SK-N-SH treated with all-trans-retinoic acid at 6 μM for 48 hours (cell line): ENCODE data around the gene PRR12.
A peak's percentile ranks its signal among the peaks of the same experiment; 100 is the strongest.

Source experiments
- ATAC-seq: fragments of 200-7000 bp; cut with Tn5 transposase; 3 replicates; pipeline ENCODE4 v1.9.1; 2020; ENCODE audit warnings: mild to moderate bottlenecking, moderate library complexity
- ARNTL ChIP-seq: fragments of 450-650 bp; formaldehyde crosslinking; IDR thresholded peaks from 2 replicates; pipeline ENCODE4 v1.5.0; 2020; ENCODE audit warnings: low read depth, mild to moderate bottlenecking, moderate library complexity, borderline replicate concordance
- BACH2 ChIP-seq: fragments of 250-450 bp; sonication (Bioruptor Pico); IDR thresholded peaks from 2 replicates; pipeline ENCODE4 v1.9.0; 2021; ENCODE audit warnings: mild to moderate bottlenecking, borderline replicate concordance
- CREB5 ChIP-seq: fragments of 250-450 bp; sonication (Bioruptor Pico); IDR thresholded peaks from 2 replicates; pipeline ENCODE4 v1.5.1; 2020; ENCODE audit warnings: low read depth, mild to moderate bottlenecking, moderate library complexity
- CSDC2 ChIP-seq: fragments of 250-450 bp; sonication (Bioruptor Pico); IDR thresholded peaks from 2 replicates; pipeline ENCODE4 v1.5.0; 2020; ENCODE audit warnings: mild to moderate bottlenecking, moderate library complexity
- CSRNP3 ChIP-seq: fragments of 250-450 bp; sonication (Bioruptor Pico); IDR thresholded peaks from 2 replicates; pipeline ENCODE4 v1.5.1; 2021; ENCODE audit warnings: mild to moderate bottlenecking, moderate library complexity
- ESRRG ChIP-seq: fragments of 250-450 bp; sonication (Bioruptor Pico); IDR thresholded peaks from 2 replicates; pipeline ENCODE4 v1.6.1; 2021; ENCODE audit warnings: mild to moderate bottlenecking
- GLIS3 ChIP-seq: fragments of 250-450 bp; sonication (Bioruptor Pico); IDR thresholded peaks from 2 replicates; pipeline ENCODE4 v1.5.0; 2020; ENCODE audit warnings: mild to moderate bottlenecking, moderate library complexity
- ISL1 ChIP-seq: fragments of 250-450 bp; sonication (Bioruptor Pico); IDR thresholded peaks from 2 replicates; pipeline ENCODE4 v2.1.2; 2022; ENCODE audit warnings: mild to moderate bottlenecking, moderate library complexity
- OSR1 ChIP-seq: fragments of 250-450 bp; sonication (Bioruptor Pico); IDR thresholded peaks from 2 replicates; pipeline ENCODE4 v1.8.0; 2022; ENCODE audit warnings: moderate library complexity, mild to moderate bottlenecking, inconsistent platforms
- PATZ1 ChIP-seq: fragments of 250-450 bp; sonication (Bioruptor Pico); IDR thresholded peaks from 2 replicates; pipeline ENCODE4 v1.8.0; 2020; ENCODE audit warnings: mild to moderate bottlenecking, moderate library complexity, borderline replicate concordance
- POU6F1 ChIP-seq: fragments of 250-450 bp; sonication (Bioruptor Pico); IDR thresholded peaks from 2 replicates; pipeline ENCODE4 v1.8.0; 2021; ENCODE audit warnings: low read depth, mild to moderate bottlenecking, moderate library complexity, borderline replicate concordance
- PPARA ChIP-seq: fragments of 250-450 bp; sonication (Bioruptor Pico); IDR thresholded peaks from 2 replicates; pipeline ENCODE4 v1.5.0; 2020; ENCODE audit warnings: mild to moderate bottlenecking, borderline replicate concordance
- RARB ChIP-seq: fragments of 250-450 bp; sonication (Bioruptor Pico); IDR thresholded peaks from 2 replicates; pipeline ENCODE4 v1.8.0; 2021; ENCODE audit warnings: mild to moderate bottlenecking, moderate library complexity
- TCF4 ChIP-seq: fragments of 250-450 bp; sonication (Bioruptor Pico); IDR thresholded peaks from 2 replicates; pipeline ENCODE4 v1.8.0; 2021; ENCODE audit warnings: mild to moderate bottlenecking, moderate library complexity, borderline replicate concordance
- TOX ChIP-seq: fragments of 250-450 bp; sonication (Bioruptor Pico); IDR thresholded peaks from 2 replicates; pipeline ENCODE4 v1.8.0; 2021; ENCODE audit warnings: mild to moderate bottlenecking, moderate library complexity, borderline replicate concordance
- TSHZ2 ChIP-seq: fragments of 250-450 bp; sonication (Bioruptor Pico); IDR thresholded peaks from 2 replicates; pipeline ENCODE4 v1.5.0; 2020; ENCODE audit warnings: mild to moderate bottlenecking, moderate library complexity
- ZC3H10 ChIP-seq: fragments of 250-450 bp; sonication (Bioruptor Pico); IDR thresholded peaks from 2 replicates; pipeline ENCODE4 v1.5.1; 2021; ENCODE audit warnings: mild to moderate bottlenecking, moderate library complexity
- ZFP3 ChIP-seq: fragments of 250-450 bp; sonication (Bioruptor Pico); IDR thresholded peaks from 2 replicates; pipeline ENCODE4 v1.5.0; 2020; ENCODE audit warnings: mild to moderate bottlenecking, moderate library complexity
- ZFP30 ChIP-seq: fragments of 450-650 bp; formaldehyde crosslinking; IDR thresholded peaks from 2 replicates; pipeline ENCODE4 v1.5.0; 2022; ENCODE audit warnings: mild to moderate bottlenecking, moderate library complexity
- ZNF565 ChIP-seq: fragments of 450-650 bp; formaldehyde crosslinking; conservative IDR thresholded peaks from 2 replicates; pipeline ENCODE4 v1.5.0; 2020; ENCODE audit warnings: low read depth, mild to moderate bottlenecking, moderate library complexity
- ZNF70 ChIP-seq: fragments of 450-650 bp; formaldehyde crosslinking; IDR thresholded peaks from 2 replicates; pipeline ENCODE4 v1.5.0; 2020; ENCODE audit warnings: mild to moderate bottlenecking, moderate library complexity
- ZNF8 ChIP-seq: fragments of 450-650 bp; formaldehyde crosslinking; IDR thresholded peaks from 2 replicates; pipeline ENCODE4 v1.5.0; 2020; ENCODE audit warnings: mild to moderate bottlenecking, moderate library complexity

Gene PRR12

GRCh38 chr19:49555600-49556411 is 35.2 kb upstream of the PRR12 start:
- TF ChIP-seq TOX (CRISPR knock-in tag) (no peak), ESRRG (no peak)
- TF ChIP-seq, all 23 proteins: peak for 0
- ATAC-seq = peak; percentile 63

- TF ChIP-seq TCF4 (CRISPR knock-in tag) = no peak
- no peak for ATAC-seq
Observed at GRCh38 chr19:49556412-49557398, 34.3 kb upstream of the PRR12 start.

- no peak for TF ChIP-seq BACH2
- TF ChIP-seq ZFP30 (CRISPR knock-in tag) = no peak
- TF ChIP-seq GLIS3 (CRISPR knock-in tag) = no peak
- TF ChIP-seq ZNF8 = no peak
- no peak for TF ChIP-seq CSDC2 (CRISPR knock-in tag)
- no peak for TF ChIP-seq TOX (CRISPR knock-in tag)
- TF ChIP-seq ZNF70 (CRISPR knock-in tag) = no peak
- no peak for TF ChIP-seq ZC3H10 (CRISPR knock-in tag)
- no peak for TF ChIP-seq ESRRG
- TF ChIP-seq TCF4 (CRISPR knock-in tag) = no peak
- TF ChIP-seq RARB (CRISPR knock-in tag) = no peak
- no peak for TF ChIP-seq ZNF565 (CRISPR knock-in tag)
- no peak for TF ChIP-seq CSRNP3 (CRISPR knock-in tag)
- TF ChIP-seq PPARA (CRISPR knock-in tag) = no peak
- TF ChIP-seq ISL1 (CRISPR knock-in tag) = no peak
- no peak for TF ChIP-seq PATZ1 (CRISPR knock-in tag)
- TF ChIP-seq OSR1 (CRISPR knock-in tag) = no peak
- ATAC-seq = no peak
Observed at GRCh38 chr19:49557641-49558325, 33.2 kb upstream of the PRR12 start.

GRCh38 chr19:49558591-49558990 is 32.4 kb upstream of the PRR12 start:
- no peak for ATAC-seq
- no peak for TF ChIP-seq CREB5 (CRISPR knock-in tag)
- no peak for TF ChIP-seq GLIS3 (CRISPR knock-in tag)
- no peak for TF ChIP-seq ISL1 (CRISPR knock-in tag)
- TF ChIP-seq POU6F1 (CRISPR knock-in tag) = no peak
- TF ChIP-seq ZNF8 = no peak
- no peak for TF ChIP-seq ESRRG
- TF ChIP-seq ZFP3 = no peak
- TF ChIP-seq TCF4 (CRISPR knock-in tag) = no peak
- TF ChIP-seq OSR1 (CRISPR knock-in tag) = no peak
- TF ChIP-seq ZNF565 (CRISPR knock-in tag) = no peak
- TF ChIP-seq ARNTL (CRISPR knock-in tag) = no peak
- TF ChIP-seq ZNF70 (CRISPR knock-in tag) = no peak
- TF ChIP-seq CSRNP3 (CRISPR knock-in tag) = no peak
- no peak for TF ChIP-seq TSHZ2
- TF ChIP-seq ZFP30 (CRISPR knock-in tag) = no peak
- TF ChIP-seq BACH2 = no peak
